ENCODE measurements around the gene SCAF11.
"Not testable (repeated sequence)": the region's sequence is repeated elsewhere in the genome, so short reads cannot be mapped to it uniquely, and the experiment has no call there.

Gene SCAF11, protein sequence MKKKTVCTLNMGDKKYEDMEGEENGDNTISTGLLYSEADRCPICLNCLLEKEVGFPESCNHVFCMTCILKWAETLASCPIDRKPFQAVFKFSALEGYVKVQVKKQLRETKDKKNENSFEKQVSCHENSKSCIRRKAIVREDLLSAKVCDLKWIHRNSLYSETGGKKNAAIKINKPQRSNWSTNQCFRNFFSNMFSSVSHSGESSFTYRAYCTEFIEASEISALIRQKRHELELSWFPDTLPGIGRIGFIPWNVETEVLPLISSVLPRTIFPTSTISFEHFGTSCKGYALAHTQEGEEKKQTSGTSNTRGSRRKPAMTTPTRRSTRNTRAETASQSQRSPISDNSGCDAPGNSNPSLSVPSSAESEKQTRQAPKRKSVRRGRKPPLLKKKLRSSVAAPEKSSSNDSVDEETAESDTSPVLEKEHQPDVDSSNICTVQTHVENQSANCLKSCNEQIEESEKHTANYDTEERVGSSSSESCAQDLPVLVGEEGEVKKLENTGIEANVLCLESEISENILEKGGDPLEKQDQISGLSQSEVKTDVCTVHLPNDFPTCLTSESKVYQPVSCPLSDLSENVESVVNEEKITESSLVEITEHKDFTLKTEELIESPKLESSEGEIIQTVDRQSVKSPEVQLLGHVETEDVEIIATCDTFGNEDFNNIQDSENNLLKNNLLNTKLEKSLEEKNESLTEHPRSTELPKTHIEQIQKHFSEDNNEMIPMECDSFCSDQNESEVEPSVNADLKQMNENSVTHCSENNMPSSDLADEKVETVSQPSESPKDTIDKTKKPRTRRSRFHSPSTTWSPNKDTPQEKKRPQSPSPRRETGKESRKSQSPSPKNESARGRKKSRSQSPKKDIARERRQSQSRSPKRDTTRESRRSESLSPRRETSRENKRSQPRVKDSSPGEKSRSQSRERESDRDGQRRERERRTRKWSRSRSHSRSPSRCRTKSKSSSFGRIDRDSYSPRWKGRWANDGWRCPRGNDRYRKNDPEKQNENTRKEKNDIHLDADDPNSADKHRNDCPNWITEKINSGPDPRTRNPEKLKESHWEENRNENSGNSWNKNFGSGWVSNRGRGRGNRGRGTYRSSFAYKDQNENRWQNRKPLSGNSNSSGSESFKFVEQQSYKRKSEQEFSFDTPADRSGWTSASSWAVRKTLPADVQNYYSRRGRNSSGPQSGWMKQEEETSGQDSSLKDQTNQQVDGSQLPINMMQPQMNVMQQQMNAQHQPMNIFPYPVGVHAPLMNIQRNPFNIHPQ (N-terminal part only)

DNA sequence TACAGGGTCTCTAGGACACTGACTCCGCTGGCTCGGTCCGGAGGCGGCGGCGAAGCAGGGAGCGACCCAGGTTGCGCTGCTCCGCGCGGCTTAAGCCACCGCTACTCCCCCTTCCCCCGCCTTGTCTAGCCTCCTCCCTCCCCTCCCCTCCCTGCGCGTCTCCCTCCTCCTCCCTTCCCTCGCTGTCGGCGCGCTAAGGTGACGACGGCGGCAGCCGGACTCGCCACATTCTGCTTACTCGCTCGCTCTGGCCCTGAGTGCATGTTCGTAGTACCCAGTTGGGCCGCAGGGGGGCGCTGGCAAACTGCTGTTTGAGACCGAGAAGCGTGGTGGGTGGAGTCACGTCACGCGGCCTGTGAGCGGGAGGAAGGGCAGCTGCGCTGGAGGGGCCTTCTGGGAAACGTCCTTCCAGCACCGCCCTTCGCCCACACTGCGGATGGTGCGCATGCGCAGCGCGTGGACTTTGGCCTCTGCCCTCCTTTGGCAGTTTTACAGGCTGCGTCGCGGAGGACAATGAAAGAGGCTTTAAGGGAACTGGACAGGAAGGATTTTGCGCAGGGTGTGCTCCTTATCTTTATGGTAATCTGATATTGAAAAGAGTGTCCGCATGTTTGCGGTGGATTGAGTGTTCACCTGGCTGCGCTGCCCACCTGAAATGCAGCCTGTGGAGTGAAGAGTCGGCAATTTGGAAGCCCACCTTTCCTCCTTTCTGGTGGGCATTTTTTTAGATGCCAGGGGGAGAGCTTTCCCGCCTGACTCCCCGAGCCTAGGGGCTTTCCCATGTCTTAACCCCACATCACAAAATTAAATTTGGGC lies at the start of gene SCAF11:
Gene SCAF11, minus strand, starts transcription at position 107 of the 816 bp plus-strand sequence. CDS start 26,407 bp downstream, outside the sequence.
- DNase-seq (ENCODE audit: low read depth) = peak; percentile 98

DNA sequence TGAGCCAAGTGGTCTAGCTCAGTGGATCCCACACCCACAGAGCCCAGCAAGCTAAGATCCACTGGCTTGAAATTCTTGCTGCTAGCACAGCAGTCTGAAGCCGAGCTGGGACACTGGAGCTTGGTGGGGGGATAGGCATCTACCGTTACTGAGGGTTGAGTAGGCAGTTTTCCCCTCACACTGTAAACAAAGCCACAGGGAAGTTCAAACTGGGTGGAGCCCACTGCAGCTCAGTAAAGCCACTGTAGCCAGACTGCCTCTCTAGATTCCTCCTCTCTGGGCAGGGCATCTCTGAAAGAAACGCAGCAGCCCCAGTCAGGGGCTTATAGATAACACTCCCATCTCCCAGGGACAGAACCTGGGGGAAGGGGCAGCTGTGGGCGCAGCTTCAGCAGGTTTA lies 46.7 kb upstream of the SCAF11 start:
- not testable (repeated sequence) for DNase-seq (ENCODE audit: low read depth)

DNA sequence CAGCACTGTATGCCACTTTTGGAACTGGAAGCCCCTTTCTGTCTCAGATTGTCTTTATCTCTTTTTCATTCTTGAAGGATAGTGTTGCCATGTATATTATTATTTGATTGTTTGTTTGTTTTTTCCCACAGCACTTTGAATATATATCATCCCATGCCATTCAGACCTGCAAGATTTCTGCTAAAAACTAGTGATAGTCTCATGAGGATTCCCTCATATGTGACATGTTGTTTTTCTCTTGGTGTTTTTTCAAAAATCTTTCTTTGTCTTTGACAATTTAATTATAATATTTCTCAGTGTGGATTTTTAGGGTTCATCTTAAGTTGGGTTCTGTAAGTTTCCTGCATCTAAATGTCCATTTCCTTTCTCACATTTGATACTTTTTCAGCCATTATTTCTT lies 36.8 kb upstream of the SCAF11 start:
- DNase-seq (ENCODE audit: low read depth) = no peak

DNA sequence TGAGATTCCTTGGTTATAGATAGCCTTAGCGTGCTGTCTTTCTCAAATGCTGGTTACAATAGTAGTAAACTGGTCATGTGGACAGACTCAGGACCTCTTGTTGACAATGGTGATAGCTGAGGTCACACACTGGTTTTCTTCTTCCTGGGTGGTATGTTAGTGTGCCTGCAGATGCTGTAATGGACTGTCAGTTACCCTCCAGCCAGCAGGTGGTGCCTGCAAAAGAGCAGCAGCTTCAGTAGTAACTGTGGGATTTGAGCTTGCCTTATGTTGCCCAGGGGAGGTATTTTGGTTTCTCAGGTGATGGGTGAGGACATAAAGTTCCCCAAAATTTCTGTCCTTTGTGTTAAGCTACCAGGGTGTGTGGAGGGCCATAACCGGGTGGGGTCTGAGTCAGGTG lies 33.7 kb upstream of the SCAF11 start:
- no peak for DNase-seq (ENCODE audit: low read depth)

DNA sequence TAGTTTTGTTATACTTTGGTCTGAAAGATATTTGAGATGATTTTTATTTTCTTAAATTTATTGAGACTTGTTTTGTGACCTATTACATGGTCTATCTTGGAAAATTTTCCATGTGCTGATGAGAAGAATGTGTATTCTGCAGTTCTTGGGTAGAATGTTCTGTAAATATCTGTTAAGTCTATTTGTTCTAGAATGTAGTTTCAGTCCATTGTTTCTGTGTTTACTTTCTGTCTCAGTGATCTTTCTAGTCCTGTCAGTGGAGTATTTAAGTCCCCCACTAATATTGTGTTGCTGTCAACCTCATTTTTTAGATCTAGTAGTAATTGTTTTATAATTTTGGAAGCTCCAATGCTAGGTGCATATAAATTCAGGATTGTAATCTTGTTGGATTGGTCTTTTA lies 30.4 kb upstream of the SCAF11 start:
- DNase-seq (ENCODE audit: low read depth) = no peak

DNA sequence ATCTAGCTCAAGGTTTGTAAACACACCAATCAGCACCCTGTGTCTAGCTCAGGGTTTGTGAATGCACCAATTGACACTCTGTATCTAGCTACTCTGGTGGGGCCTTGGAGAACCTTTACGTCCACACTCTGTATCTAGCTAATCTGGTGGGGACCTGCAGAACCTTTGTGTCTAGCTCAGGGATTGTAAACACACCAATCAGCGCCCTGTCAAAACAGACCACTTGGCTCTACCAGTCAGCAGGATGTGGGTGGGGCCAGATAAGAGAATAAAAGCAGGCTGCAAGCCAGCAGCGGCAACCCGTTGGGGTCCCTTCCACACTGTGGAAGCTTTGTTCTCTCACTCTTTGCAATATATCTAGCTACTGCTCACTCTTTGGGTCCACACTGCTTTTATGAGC lies 28.3 kb upstream of the SCAF11 start:
- not testable (repeated sequence) for DNase-seq (ENCODE audit: low read depth)

DNA sequence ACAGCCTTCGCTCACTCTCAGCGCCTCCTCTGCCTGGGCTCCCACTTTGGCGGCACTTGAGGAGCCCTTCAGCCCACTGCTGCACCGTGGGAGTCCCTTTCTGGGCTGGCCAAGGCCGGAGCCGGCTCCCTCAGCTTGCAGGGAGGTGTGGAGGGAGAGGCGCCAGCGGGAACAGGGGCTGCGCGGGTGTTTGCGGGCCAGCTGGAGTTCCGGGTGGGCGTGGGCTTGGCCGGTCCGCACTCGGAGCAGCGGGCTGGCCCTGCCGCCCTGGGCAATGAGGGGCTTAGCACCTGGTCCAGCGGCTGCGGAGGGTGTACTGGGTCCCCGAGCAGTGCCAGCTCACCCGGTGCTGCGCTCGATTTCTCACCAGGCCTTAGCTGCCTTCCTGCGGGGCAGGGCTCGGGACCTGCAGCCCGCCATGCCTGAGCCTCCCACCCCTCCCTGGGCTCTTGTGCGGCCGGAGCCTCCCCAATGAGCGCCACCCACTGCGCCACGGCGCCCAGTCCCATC lies 27.5 kb upstream of the SCAF11 start:
- DNase-seq (ENCODE audit: low read depth) = not testable (repeated sequence)

DNA sequence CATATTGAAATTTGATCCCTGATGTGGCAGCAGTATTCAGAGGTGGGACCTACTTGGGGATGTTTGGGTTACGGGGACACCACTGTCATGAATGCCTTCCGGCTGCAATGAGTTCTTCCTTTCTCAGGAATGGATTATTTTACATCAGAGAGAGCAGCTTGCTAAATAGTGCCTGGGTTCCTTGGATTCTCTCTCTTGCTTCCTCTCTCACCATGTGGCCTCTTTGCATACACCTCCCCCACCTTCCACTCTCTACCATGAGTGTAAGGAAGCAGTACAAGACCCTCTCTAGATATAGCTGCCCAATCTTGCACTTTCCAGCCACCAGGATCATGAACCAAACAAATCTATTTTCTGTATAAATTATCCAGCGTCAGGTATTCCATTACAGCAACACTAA lies 15.4 kb upstream of the SCAF11 start:
- no peak for DNase-seq (ENCODE audit: low read depth)

DNA sequence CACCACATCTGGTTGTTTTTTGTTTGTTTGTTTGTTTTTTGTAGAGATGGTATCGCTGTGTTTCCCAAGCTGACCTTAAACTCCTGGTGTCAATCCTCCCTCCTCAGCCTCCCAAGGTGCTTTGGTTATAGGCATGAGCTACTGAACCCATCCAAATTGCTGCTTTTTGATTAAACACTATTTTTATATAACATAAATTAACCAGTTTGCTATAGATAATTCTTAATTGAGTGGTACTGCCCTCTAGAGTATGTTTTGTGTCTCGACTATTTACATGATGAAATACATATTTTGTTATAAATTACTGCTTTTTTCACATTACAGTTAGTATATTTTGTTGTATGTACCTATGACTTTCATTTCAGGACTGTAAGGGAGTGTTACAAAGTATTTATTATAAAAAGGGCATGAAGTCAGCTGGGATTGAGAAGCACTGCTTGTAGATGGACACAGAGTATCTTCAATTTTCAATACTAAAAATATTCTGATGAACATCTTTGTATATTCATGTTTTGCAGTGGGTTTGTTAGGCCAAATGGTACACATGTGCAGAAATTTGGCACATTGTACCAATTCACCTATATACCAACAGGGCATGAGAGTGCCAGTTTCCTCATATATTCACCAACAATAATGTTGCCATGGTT lies 14.9 kb upstream of the SCAF11 start:
- DNase-seq (ENCODE audit: low read depth) = no peak

DNA sequence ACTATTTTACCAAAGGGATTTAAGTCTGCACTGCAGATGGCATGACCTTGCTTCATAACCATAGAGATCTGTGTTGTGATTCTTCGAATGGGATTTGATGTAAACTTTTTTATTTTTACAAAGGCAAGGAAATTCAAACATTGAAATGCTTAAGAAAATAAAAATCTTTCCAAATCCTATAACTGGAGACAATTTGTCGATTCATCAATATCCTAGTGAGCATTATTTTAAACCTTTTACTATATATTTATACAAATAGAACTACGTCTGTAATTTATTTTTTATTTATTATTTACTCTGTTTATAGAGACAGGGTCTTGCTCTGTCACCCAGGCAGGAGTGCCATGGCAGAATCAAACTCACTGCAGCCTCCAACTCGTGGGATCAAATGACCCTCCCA lies 14.3 kb upstream of the SCAF11 start:
- DNase-seq (ENCODE audit: low read depth) = no peak

DNA sequence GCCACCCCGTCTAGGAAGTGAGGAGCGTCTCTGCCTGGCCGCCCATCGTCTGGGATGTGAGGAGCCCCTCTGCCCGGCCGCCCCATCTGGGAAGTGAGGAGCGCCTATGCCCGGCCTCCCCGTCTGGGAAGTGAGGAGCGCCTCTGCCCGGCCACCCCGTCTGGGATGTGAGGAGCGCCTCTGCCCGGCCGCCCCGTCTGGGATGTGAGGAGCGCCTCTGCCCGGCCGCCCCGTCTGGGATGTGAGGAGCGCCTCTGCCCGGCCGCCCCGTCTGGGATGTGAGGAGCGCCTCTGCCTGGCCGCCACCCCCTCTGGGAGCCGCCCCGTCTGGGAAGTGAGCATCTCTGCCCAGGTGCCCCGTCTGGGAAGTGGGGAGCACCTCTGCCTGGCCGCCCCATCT lies 9.7 kb upstream of the SCAF11 start:
- DNase-seq (ENCODE audit: low read depth) = not testable (repeated sequence)

DNA sequence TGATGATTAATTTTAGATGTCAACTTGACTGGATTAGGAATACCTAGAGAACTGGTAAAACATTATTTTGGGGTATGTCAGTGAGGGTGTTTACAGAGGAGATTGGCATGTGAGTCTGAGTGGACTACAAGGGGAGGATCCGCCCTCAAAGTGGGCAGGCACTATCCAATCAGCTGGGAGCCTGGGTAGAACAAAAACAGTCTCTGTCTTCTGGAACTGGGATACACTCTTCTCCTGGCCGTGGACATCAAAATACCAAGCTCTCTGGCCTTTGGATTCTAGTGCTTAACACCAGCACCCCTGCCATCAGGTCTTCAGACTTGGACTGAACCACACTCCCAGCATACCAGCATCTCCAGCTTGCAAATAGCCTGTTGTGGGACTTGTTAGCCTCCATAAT lies 4.4 kb upstream of the SCAF11 start:
- DNase-seq (ENCODE audit: low read depth) = no peak

DNA sequence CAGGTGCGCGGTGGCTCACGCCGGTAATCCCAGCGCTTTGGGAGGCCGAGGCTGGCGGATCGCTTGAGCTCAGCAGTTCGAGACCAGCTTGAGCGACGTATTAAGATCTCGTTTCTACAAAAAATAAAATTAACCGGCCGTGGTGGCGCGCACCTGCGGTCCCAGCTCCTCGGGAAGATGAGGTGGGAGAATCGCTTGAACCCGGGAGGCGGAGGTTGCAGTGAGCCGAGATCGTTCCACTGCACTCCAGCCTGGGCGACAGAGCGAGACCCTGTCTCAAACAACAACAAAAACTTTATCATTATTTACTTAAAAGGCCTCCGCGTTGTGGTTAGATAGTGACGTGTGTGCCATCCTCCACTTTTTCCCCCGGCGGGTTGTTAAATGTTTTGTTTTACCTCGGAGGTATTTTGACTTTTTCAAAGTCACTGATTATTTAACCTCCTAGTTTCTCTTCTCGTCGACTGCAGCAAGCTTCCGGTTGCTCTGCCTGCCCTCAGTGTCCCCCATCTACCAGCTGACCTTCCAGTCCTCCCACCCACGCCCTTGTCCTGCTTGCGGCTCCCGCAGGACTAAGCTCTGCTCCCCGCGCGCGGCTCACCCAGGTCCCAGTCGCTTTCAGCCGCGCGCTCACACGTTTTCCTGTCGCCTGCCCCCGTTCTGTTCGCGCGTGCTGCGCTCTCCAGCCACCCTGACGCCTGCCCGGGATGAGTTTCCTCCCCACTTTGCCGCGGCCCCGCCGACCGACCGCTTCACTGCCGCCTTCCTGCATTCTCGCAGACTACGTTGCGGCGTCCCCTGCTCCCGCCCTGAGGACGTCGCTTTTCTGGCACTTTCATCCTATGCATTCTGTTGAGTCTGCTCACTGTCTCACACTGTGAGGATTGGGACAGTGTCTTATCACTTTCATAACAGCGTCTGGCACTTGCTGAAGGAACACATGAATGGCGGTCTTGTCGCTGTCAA lies 1.2 kb upstream of the SCAF11 start:
- no peak for DNase-seq (ENCODE audit: low read depth)

DNA sequence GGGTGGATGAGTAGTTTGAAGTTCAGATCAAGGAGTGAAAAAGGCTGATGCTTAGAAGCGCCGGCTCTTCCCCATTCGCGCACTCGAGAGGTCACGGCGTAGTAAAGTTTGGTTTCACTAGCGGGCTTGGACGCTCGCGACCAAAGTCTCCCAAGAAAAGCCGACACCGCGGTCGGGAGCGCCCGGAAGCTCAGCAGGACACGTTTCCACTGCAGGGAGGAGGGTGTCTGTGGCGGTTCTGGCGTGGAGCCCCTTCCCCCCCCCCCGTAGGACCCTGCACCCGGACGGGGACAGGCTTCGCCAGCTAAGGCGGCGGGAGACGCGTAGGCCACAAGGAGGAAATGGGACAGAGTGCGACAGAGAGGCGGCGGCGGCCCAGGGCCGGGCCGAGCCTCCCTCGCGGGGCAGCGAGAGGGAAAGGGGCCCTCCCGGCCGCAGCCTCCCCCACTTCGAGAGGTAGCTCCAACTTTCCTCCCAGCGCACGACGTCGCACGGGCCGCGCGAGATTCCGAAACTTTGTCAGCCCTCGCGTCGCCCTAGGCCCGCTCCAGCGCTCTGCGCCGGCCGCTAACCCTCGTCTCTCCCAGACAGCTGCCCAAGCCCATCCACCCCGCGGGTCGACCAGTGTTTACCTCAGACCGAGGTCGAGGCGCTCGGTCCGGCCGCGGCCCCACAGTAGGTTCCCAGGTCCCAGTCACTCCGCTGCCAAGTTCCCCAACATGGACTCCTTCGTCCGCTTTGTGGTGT lies 480 bp downstream of the SCAF11 start:
- DNase-seq (ENCODE audit: low read depth) = no peak

DNA sequence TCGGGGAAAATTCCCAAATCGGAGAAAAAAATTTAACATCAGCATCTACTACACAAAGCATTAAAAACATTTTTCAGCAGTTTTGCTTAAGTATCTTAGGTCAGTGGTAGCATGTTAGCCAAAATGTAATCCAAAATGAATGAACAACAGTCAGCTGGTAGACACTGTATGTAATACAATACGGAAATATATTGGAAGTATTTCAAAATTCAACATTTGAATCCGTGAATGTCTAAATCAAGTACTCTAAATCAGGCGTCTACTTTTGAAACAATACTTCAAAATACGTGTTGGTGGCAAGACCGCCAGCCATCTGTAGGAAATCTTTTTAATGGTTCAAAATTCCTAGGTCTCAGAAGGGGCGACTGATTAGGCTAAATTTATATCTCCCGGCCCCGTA lies 1.1 kb downstream of the SCAF11 start:
- DNase-seq (ENCODE audit: low read depth) = no peak

DNA sequence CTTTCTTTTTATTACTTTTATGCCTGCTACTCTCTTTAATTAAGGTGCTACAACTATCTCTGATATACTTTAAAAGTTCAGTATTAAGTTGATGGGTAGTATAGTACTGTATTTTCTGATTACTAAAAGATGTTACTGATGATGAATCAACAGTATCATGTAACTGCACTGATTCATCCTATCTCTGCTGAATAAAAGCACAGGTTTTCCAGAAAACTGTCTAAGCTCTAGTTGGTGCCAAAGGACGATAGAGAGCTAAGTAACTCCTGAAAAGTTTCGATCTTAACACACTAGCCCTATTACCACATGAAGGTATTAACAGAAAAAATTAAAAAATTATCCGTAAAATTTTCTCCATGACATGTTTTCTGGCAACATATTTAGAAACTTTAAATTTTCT lies 2.1 kb downstream of the SCAF11 start:
- peak; percentile 60 for DNase-seq (ENCODE audit: low read depth)

DNA sequence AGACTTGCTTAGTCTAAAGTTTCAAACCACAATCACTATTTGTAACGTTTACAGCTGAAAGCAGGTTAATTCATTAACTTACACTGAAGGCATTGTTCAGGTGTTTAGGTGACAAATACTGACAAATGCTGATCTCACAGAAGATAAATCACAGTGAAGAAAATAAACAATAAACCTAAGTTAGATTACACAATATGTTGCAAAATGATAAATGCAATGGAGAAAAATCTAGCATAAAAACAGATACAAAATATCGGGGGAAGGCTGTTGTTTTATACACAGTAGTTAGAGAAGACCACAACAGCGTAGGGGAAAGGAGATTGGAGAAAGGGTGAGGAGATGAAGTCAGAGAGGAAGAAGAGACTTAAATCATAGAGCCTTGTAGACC lies 3.0 kb downstream of the SCAF11 start:
- no peak for DNase-seq (ENCODE audit: low read depth)

DNA sequence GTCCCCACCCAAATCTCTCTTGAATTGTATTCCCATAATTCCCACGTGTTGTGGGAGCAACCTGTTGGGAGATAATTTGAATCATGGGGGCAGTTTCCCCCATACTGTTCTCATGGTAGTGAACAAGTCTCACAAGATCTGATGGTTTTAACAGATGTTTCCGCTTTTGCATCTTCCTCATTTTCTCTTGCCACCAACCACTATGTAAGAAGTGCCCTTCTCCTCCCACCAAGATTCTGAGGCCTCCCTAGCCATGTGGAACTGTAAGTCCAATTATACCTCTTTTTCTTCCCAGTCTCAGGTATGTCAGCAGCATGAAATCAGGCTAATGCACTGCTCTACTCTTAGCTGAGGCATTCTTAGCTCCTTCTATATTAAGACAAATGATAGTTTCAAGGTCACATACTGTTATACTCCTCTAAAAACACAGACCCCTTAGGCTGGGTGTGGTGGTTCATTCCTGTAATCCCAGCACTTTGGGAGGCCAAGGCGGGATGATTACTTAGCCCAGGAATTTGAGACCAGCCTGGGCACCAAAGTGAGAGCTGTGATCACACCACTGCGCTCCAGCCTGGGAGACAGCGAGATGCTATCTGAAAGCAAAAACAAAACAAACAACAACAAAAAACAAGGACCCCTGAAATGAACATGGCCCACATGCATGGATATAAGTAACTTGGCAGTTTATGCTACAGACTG lies 3.6 kb downstream of the SCAF11 start:
- no peak for DNase-seq (ENCODE audit: low read depth)

Data from HS-5 (cell line).